Kidney (tissue), 14 donors: Measurements from ENCODE around the gene IRS2. TPM values are rescaled to one million over a fixed set of nuclear protein-coding genes. Genes with fewer than 3 reads are reported as not detected.
A peak's percentile ranks its signal among the peaks of the same experiment; 100 is the strongest.

Source experiments
- DNase-seq, 5 donors: peaks; one replicate each; pipeline ENCODE4 v3.0.0-alpha.2; 2013 to 2020
- FAIRE-seq: peaks from 2 replicates; lab custom pipeline; 2012; peaks lifted over from hg19 to GRCh38; lab: Jason Lieb, UNC
- H3K27ac ChIP-seq, 2 donors: one replicate each; pipeline ENCODE4 v1.7.0; 2013; ENCODE audit warnings: low read depth in 2 of 2, low read length in 2 of 2, inconsistent platforms in 1 of 2
- H3K27me3 ChIP-seq: one replicate; pipeline ENCODE4 v1.7.1; 2013; ENCODE audit warnings: low read length, inconsistent platforms; ENCODE audit not compliant: control insufficient read depth, insufficient read depth
- H3K36me3 ChIP-seq, 3 donors: one replicate each; pipeline versions ENCODE4 v1.7.0 to v1.7.1; 2013; ENCODE audit warnings: low read length in 3 of 3, control low read depth in 1 of 3, inconsistent platforms in 1 of 3; ENCODE audit not compliant: insufficient read depth in 3 of 3, control insufficient read depth in 2 of 3
- H3K4me1 ChIP-seq, 3 donors: one replicate each; pipeline versions ENCODE4 v1.7.0 to v1.7.1; 2013; ENCODE audit warnings: low read length in 3 of 3, inconsistent platforms in 1 of 3, low read depth in 1 of 3; ENCODE audit not compliant: control insufficient read depth in 2 of 3, insufficient read depth in 2 of 3
- H3K4me3 ChIP-seq, 3 donors: one replicate each; pipeline versions ENCODE4 v1.7.0 to v1.8.1; 2013; ENCODE audit warnings: low read length in 3 of 3, control low read depth in 1 of 3, inconsistent platforms in 1 of 3
- H3K9ac ChIP-seq, 3 donors: one replicate each; pipeline versions ENCODE4 v1.7.0 to v1.7.1; 2013; ENCODE audit warnings: low read length in 3 of 3, control low read depth in 1 of 3, inconsistent platforms in 1 of 3
- H3K9me3 ChIP-seq, 3 donors: one replicate each; pipeline versions ENCODE4 v1.7.0 to v1.7.1; 2013; ENCODE audit warnings: low read length in 3 of 3, control low read depth in 1 of 3, inconsistent platforms in 1 of 3; ENCODE audit not compliant: control insufficient read depth in 2 of 3, insufficient read depth in 1 of 3
- intact Hi-C: fragments of 100-400 bp; cut with DNase I; formaldehyde crosslinking; loops from one replicate; pipeline ENCODE4 v1.11.1; 2022
- polyA plus RNA-seq: library from polyadenylated mRNA; stranded (reverse); fragments of 350-450 nt; fragmentation: Illumina TruSeq; extraction: RNeasy Lipid Tissue Mini Kit (QIAGEN cat#74804); gene quantifications from one replicate; pipeline ENCODE4 v1.2.3, GENCODE V29; 2014; ENCODE audit warnings: low read depth, low replicate concordance; ENCODE audit not compliant: insufficient read depth
- total RNA-seq: library from RNA; stranded (reverse); fragmentation: NEBNext Ultra II Directional; extraction: Animal tissue kit (Norgen Biotek cat#: 25700); gene quantifications from one replicate; pipeline ENCODE4 v1.2.1, GENCODE V29; 2021
- TF ChIP-seq, protein P1 (sequence below): IDR thresholded peaks from 3 replicates; pipeline ENCODE4 v1.5.1; 2012; ENCODE audit warnings: mild to moderate bottlenecking, moderate library complexity, borderline replicate concordance; ENCODE audit not compliant: insufficient read depth; ENCODE audit errors: extremely low read depth
- donor health status: control.
- donor health status: control.
- donor health status: control.
- donor health status: control.
- donor health status: control.
- donor health status: DM: yes; HTN: yes; CAD: no.
- donor health status: Normal renal cell carcinoma (clear cell type).

The IRS2 gene
- total and polyA plus RNA-seq, 2 donors from 2014 or later: 2.1 to 12.9 TPM

DNA sequence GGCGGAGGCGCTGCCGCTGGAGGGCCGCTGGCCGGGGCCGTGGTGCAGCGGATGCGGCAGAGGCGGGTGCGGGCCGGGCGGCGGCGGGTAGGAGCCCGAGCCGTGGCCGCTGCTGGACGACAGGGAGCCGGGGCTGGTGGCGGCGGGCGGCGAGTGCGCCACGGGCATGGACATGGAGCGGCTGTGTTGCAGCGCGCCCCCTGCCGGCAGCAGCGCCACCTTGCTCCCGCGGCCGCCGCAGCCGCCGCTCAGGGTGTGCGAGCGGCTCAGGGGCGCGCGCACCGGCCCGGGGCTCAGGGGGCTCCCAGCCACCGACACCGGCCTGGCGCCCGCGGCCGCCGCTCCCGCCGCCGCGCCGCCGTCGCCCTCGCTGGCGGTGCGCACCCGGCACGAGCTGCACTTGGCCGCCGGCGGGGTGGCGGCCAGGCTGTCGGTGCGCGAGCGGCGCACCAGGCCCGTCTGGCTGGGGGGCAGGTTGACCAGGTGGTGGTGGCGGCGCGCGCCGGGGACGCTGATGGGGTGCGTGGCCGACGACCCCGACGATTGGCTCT lies 1.7 kb downstream of the IRS2 start:
- peak overlapping the region in 2 of 3 donors; percentile 54 to 72 for H3K4me3 ChIP-seq
- intact Hi-C loops: loop anchor here (5.0 kb wide), 1 partner anchor 817 kb away; no protein-coding TSS in a partner anchor
- FAIRE-seq (no peak), DNase-seq (peak; percentile 89 to 93 (median 91))
- peak overlapping the region in 1 of 3 donors; percentile 61 for H3K9ac ChIP-seq
- H3K27me3 ChIP-seq: no peaks in the 10 kb centered on the region
- TF ChIP-seq, protein P1, sequence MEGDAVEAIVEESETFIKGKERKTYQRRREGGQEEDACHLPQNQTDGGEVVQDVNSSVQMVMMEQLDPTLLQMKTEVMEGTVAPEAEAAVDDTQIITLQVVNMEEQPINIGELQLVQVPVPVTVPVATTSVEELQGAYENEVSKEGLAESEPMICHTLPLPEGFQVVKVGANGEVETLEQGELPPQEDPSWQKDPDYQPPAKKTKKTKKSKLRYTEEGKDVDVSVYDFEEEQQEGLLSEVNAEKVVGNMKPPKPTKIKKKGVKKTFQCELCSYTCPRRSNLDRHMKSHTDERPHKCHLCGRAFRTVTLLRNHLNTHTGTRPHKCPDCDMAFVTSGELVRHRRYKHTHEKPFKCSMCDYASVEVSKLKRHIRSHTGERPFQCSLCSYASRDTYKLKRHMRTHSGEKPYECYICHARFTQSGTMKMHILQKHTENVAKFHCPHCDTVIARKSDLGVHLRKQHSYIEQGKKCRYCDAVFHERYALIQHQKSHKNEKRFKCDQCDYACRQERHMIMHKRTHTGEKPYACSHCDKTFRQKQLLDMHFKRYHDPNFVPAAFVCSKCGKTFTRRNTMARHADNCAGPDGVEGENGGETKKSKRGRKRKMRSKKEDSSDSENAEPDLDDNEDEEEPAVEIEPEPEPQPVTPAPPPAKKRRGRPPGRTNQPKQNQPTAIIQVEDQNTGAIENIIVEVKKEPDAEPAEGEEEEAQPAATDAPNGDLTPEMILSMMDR: peak; percentile 83
- H3K9me3 ChIP-seq: no peaks in the 10 kb centered on the region
- H3K27ac ChIP-seq: peak overlapping the region; percentile 65 to 80
- peaks cover 0 to 17% (median 5%) of the 10 kb centered on the region in 3 donors for H3K4me1 ChIP-seq
- no peaks in the 10 kb centered on the region for H3K36me3 ChIP-seq

DNA sequence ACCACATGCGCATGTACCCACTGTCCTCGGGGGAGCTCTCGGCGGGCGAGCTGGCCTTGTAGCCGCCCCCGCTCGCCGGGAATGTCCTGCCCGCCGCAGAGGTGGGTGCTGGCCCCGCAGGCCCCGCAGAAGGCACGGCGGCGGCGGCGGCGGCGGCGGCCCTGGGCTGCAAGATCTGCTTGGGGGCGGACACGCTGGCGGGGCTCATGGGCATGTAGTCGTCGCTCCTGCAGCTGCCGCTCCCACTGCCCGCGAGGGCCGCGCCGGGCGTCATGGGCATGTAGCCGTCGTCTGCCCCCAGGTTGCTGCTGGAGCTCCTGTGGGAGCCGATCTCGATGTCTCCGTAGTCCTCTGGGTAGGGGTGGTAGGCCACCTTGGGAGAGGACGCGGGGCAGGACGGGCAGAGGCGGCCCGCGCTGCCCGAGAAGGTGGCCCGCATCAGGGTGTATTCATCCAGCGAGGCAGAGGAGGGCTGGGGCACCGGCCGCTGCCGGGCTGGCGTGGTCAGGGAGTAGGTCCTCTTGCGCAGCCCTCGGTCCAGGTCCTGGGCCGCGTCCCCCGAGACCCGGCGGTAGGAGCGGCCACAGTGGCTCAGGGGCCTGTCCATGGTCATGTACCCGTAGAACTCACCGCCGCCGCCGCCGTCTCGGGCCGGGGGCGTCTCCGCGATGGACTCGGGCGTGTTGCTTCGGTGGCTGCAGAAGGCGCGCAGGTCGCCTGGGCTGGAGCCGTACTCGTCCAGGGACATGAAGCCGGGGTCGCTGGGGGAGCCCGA lies 2.4 kb downstream of the IRS2 start:
- intact Hi-C loops: loop anchor here (5.0 kb wide), 1 partner anchor 817 kb away; no protein-coding TSS in a partner anchor
- no peak for FAIRE-seq
- H3K27ac ChIP-seq: no peak overlapping the region
- H3K4me3 ChIP-seq: peak overlapping the region in 2 of 3 donors; percentile 3 to 51
- DNase-seq: peak in 1 of 5 donors; percentile 82
- no peak overlapping the region for H3K9ac ChIP-seq
- peaks cover 0 to 18% (median 5%) of the 10 kb centered on the region in 3 donors for H3K4me1 ChIP-seq
- H3K27me3 ChIP-seq: no peaks in the 10 kb centered on the region
- TF ChIP-seq, protein P1: no peak
- no peaks in the 10 kb centered on the region for H3K36me3 ChIP-seq
- H3K9me3 ChIP-seq: no peaks in the 10 kb centered on the region

DNA sequence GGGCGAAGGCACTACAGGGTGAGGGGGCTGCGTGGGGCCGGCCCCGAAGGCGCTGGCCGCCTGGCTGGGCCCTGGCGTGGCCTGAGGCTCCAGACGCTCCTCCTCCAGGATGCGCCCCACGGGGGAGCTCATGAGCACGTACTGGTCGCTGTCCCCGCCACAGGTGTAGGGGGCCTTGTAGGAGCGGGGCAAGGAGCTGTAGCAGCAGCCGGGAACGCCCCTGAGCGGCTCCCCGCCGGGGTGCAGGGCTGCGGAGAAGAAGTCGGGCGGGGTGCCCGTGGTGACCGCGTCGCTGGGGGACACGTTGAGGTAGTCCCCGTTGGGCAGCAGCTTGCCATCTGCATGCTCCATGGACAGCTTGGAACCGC lies 3.0 kb downstream of the IRS2 start:
- intact Hi-C loops: loop anchor here (5.0 kb wide), 1 partner anchor 816 kb away; no protein-coding TSS in a partner anchor
- H3K27ac ChIP-seq: no peak overlapping the region
- DNase-seq (peak in 1 of 5 donors; percentile 62), FAIRE-seq (no peak)
- no peak overlapping the region for H3K4me3 ChIP-seq
- peaks cover 0 to 21% (median 11%) of the 10 kb centered on the region in 3 donors for H3K4me1 ChIP-seq
- H3K9ac ChIP-seq: no peak overlapping the region
- H3K27me3 ChIP-seq: no peaks in the 10 kb centered on the region
- H3K9me3 ChIP-seq: no peaks in the 10 kb centered on the region
- TF ChIP-seq, protein P1: no peak
- H3K36me3 ChIP-seq: no peaks in the 10 kb centered on the region
